HepG2 (cell line): ENCODE results near the gene B4GALT2. TPM values are rescaled to one million over a fixed set of nuclear protein-coding genes. Genes with fewer than 3 reads are reported as not detected.

Source experiments
- DMAP1 ChIP-seq: IDR thresholded peaks from 2 replicates; pipeline ENCODE4 v1.6.1; 2016
- EED ChIP-seq: sonication (generic); formaldehyde crosslinking; IDR thresholded peaks from 2 replicates; pipeline ENCODE4 v1.5.0; 2020; ENCODE audit warnings: mild to moderate bottlenecking, missing genetic modification reagents
- GFI1 ChIP-seq: sonication (generic); formaldehyde crosslinking; IDR thresholded peaks from 2 replicates; pipeline ENCODE4 v1.5.0; 2020; ENCODE audit warnings: missing genetic modification reagents, mild to moderate bottlenecking, borderline replicate concordance
- KAT8 ChIP-seq: IDR thresholded peaks from 2 replicates; pipeline ENCODE4 v1.6.1; 2016; ENCODE audit warnings: missing genetic modification reagents, missing compliant biosample characterization
- MED8 ChIP-seq: sonication (generic); formaldehyde crosslinking; IDR thresholded peaks from 2 replicates; pipeline ENCODE4 v1.8.1; 2023; ENCODE audit warnings: mild to moderate bottlenecking, missing genetic modification reagents; ENCODE audit not compliant: insufficient replicate concordance
- MEIS2 ChIP-seq: sonication (generic); formaldehyde crosslinking; IDR thresholded peaks from 2 replicates; pipeline ENCODE4 v1.9.0; 2021; ENCODE audit warnings: mild to moderate bottlenecking, missing genetic modification reagents
- MZF1 ChIP-seq: sonication (generic); formaldehyde crosslinking; IDR thresholded peaks from 2 replicates; pipeline ENCODE4 v1.8.1; 2023; ENCODE audit warnings: mild to moderate bottlenecking, missing genetic modification reagents, borderline replicate concordance
- ZFAT ChIP-seq: sonication (generic); formaldehyde crosslinking; conservative IDR thresholded peaks from 2 replicates; pipeline ENCODE4 v1.8.1; 2023; ENCODE audit warnings: missing genetic modification reagents, inconsistent platforms
- ZNF589 ChIP-seq: sonication (generic); formaldehyde crosslinking; conservative IDR thresholded peaks from 2 replicates; pipeline ENCODE4 v1.8.0; 2022; ENCODE audit warnings: mild to moderate bottlenecking, moderate library complexity, missing genetic modification reagents
- ZNF83 ChIP-seq: sonication (generic); formaldehyde crosslinking; IDR thresholded peaks from 2 replicates; pipeline ENCODE4 v1.4.0; 2020; ENCODE audit warnings: missing genetic modification reagents, mild to moderate bottlenecking, borderline replicate concordance
- ZNF839 ChIP-seq: sonication (generic); formaldehyde crosslinking; IDR thresholded peaks from 2 replicates; pipeline ENCODE4 v1.4.0; 2020; ENCODE audit warnings: missing genetic modification reagents, mild to moderate bottlenecking, borderline replicate concordance
- ZSCAN29 ChIP-seq: sonication (generic); formaldehyde crosslinking; conservative IDR thresholded peaks from 2 replicates; pipeline ENCODE4 v1.4.0; 2020; ENCODE audit warnings: mild to moderate bottlenecking, missing genetic modification reagents
- polyA plus RNA-seq, 8 experiments: library from polyadenylated mRNA; depleted of rRNA in 3 of 8; stranded (reverse) in 7 of 8; unstranded in 1 of 8; fragments of >200 nt; fragmentation: Illumina TruSeq in 4 of 8; extraction: Trizol in 4 of 8; gene quantifications; 2 replicates each; pipeline versions ENCODE4 v1.2.1 to v1.2.3, GENCODE V29; 2011 to 2016; ENCODE audit warnings: low read depth in 4 of 8, missing spikeins in 1 of 8, mixed read lengths in 1 of 8; ENCODE audit not compliant: insufficient read depth in 1 of 8
- total RNA-seq, 5 experiments: library from RNA; depleted of rRNA; stranded (reverse); fragments of >200 nt; fragmentation: Illumina TruSeq; extraction: Trizol; gene quantifications; 2 replicates each; pipeline ENCODE4 v1.2.3, GENCODE V29; 2016; ENCODE audit warnings: low read depth in 1 of 5
- TF ChIP-seq, protein P1 (sequence below): sonication (generic); formaldehyde crosslinking; IDR thresholded peaks from 2 replicates; pipeline ENCODE4 v1.5.1; 2020; ENCODE audit warnings: mild to moderate bottlenecking, missing genetic modification reagents, moderate library complexity
- TF ChIP-seq, protein P2 (sequence below): sonication (generic); formaldehyde crosslinking; IDR thresholded peaks from 2 replicates; pipeline ENCODE4 v1.4.0; 2020; ENCODE audit warnings: missing genetic modification reagents
- TF ChIP-seq, protein P3 (sequence below): sonication (generic); formaldehyde crosslinking; IDR thresholded peaks from 2 replicates; pipeline ENCODE4 v1.4.0; 2020; ENCODE audit warnings: missing genetic modification reagents

Gene B4GALT2
- total and polyA plus RNA-seq, 2 of the 13 experiments (the other 11 are each of a cell fraction or from before 2014, with no cell fraction given) = 41.9 to 78.0 TPM

DNA sequence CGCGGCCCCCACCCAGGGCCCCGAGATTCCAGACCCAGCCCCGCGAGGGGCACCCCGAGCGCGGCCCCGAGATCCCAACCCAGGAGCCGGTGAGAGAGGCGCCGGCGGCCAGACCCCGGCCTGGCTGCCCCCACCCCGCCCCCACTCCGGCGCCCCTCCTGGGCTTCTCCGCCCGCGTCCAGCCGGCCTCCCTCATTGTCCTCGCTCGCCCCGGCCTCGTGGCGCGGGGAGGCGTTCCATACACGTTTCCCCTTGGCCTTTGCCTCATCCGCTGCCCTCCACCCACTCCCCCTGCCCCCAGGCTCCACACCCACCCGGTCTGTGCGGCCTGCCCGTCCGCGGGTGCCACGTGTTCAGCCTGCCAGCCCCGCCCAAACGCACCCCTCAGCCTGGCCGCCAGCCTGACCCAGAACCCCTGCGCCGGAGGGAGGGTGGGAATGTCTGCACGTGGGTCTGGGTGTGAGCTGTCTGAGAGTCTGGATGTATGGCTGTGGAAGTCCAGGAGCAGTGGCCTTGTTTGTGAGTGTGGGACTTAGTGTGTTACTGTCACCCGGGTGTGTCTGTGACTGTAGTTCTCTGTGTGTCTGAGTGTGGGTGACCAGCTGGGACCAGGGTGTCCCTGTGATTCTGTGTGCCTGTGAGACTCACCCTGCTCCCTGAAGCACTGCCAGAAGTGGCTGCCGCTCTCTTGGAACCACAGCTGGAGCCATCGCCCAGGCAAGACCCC lies 681 bp downstream of the B4GALT2 start (continued):
- no peak for TF ChIP-seq ZNF589 (CRISPR knock-in tag)
- TF ChIP-seq ZSCAN29 (CRISPR knock-in tag) = no peak
- TF ChIP-seq GFI1 = peak; percentile 35; the same call in 1 of the 2 replicates
- no peak for TF ChIP-seq MEIS2
- TF ChIP-seq, protein P1, sequence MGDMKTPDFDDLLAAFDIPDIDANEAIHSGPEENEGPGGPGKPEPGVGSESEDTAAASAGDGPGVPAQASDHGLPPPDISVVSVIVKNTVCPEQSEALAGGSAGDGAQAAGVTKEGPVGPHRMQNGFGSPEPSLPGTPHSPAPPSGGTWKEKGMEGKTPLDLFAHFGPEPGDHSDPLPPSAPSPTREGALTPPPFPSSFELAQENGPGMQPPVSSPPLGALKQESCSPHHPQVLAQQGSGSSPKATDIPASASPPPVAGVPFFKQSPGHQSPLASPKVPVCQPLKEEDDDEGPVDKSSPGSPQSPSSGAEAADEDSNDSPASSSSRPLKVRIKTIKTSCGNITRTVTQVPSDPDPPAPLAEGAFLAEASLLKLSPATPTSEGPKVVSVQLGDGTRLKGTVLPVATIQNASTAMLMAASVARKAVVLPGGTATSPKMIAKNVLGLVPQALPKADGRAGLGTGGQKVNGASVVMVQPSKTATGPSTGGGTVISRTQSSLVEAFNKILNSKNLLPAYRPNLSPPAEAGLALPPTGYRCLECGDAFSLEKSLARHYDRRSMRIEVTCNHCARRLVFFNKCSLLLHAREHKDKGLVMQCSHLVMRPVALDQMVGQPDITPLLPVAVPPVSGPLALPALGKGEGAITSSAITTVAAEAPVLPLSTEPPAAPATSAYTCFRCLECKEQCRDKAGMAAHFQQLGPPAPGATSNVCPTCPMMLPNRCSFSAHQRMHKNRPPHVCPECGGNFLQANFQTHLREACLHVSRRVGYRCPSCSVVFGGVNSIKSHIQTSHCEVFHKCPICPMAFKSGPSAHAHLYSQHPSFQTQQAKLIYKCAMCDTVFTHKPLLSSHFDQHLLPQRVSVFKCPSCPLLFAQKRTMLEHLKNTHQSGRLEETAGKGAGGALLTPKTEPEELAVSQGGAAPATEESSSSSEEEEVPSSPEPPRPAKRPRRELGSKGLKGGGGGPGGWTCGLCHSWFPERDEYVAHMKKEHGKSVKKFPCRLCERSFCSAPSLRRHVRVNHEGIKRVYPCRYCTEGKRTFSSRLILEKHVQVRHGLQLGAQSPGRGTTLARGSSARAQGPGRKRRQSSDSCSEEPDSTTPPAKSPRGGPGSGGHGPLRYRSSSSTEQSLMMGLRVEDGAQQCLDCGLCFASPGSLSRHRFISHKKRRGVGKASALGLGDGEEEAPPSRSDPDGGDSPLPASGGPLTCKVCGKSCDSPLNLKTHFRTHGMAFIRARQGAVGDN = peak; percentile 95
- TF ChIP-seq ZFAT (CRISPR knock-in tag) = no peak
- peak; percentile 97 for TF ChIP-seq DMAP1 (CRISPR knock-in tag)
- peak; percentile 67 for TF ChIP-seq MED8
- TF ChIP-seq ZNF83 (CRISPR knock-in tag) = 0 out of 2 replicates have a peak, but pooled peaks have one; percentile 26
- TF ChIP-seq ZNF839 (CRISPR knock-in tag) = peak; percentile 67; the same call in 1 of the 2 replicates
- TF ChIP-seq, protein P2, sequence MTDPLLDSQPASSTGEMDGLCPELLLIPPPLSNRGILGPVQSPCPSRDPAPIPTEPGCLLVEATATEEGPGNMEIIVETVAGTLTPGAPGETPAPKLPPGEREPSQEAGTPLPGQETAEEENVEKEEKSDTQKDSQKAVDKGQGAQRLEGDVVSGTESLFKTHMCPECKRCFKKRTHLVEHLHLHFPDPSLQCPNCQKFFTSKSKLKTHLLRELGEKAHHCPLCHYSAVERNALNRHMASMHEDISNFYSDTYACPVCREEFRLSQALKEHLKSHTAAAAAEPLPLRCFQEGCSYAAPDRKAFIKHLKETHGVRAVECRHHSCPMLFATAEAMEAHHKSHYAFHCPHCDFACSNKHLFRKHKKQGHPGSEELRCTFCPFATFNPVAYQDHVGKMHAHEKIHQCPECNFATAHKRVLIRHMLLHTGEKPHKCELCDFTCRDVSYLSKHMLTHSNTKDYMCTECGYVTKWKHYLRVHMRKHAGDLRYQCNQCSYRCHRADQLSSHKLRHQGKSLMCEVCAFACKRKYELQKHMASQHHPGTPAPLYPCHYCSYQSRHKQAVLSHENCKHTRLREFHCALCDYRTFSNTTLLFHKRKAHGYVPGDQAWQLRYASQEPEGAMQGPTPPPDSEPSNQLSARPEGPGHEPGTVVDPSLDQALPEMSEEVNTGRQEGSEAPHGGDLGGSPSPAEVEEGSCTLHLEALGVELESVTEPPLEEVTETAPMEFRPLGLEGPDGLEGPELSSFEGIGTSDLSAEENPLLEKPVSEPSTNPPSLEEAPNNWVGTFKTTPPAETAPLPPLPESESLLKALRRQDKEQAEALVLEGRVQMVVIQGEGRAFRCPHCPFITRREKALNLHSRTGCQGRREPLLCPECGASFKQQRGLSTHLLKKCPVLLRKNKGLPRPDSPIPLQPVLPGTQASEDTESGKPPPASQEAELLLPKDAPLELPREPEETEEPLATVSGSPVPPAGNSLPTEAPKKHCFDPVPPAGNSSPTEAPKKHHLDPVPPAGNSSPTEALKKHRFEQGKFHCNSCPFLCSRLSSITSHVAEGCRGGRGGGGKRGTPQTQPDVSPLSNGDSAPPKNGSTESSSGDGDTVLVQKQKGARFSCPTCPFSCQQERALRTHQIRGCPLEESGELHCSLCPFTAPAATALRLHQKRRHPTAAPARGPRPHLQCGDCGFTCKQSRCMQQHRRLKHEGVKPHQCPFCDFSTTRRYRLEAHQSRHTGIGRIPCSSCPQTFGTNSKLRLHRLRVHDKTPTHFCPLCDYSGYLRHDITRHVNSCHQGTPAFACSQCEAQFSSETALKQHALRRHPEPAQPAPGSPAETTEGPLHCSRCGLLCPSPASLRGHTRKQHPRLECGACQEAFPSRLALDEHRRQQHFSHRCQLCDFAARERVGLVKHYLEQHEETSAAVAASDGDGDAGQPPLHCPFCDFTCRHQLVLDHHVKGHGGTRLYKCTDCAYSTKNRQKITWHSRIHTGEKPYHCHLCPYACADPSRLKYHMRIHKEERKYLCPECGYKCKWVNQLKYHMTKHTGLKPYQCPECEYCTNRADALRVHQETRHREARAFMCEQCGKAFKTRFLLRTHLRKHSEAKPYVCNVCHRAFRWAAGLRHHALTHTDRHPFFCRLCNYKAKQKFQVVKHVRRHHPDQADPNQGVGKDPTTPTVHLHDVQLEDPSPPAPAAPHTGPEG = peak; percentile 50; the same call in 1 of the 2 replicates
- no peak for TF ChIP-seq MZF1
- TF ChIP-seq, protein P3, sequence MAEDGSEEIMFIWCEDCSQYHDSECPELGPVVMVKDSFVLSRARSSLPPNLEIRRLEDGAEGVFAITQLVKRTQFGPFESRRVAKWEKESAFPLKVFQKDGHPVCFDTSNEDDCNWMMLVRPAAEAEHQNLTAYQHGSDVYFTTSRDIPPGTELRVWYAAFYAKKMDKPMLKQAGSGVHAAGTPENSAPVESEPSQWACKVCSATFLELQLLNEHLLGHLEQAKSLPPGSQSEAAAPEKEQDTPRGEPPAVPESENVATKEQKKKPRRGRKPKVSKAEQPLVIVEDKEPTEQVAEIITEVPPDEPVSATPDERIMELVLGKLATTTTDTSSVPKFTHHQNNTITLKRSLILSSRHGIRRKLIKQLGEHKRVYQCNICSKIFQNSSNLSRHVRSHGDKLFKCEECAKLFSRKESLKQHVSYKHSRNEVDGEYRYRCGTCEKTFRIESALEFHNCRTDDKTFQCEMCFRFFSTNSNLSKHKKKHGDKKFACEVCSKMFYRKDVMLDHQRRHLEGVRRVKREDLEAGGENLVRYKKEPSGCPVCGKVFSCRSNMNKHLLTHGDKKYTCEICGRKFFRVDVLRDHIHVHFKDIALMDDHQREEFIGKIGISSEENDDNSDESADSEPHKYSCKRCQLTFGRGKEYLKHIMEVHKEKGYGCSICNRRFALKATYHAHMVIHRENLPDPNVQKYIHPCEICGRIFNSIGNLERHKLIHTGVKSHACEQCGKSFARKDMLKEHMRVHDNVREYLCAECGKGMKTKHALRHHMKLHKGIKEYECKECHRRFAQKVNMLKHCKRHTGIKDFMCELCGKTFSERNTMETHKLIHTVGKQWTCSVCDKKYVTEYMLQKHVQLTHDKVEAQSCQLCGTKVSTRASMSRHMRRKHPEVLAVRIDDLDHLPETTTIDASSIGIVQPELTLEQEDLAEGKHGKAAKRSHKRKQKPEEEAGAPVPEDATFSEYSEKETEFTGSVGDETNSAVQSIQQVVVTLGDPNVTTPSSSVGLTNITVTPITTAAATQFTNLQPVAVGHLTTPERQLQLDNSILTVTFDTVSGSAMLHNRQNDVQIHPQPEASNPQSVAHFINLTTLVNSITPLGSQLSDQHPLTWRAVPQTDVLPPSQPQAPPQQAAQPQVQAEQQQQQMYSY (CRISPR knock-in tag) = 0 out of 2 replicates have a peak, but pooled peaks have one; percentile 7
- 0 out of 2 replicates have a peak, but pooled peaks have one; percentile 26 for TF ChIP-seq KAT8 (CRISPR knock-in tag)
- no peak for TF ChIP-seq EED (CRISPR knock-in tag)
